Activated CD4-positive, alpha-beta T cell treated with anti-CD3 and anti-CD28 coated beads, Interleukin-2, amount 10 ng/mL, durations not matched to agents 7 days and 5 days (primary cell): ENCODE measurements around the gene HCRTR1. TPM values are rescaled to one million over a fixed set of nuclear protein-coding genes. Genes with fewer than 3 reads are reported as not detected.

ENCODE experiments used
- CTCF ChIA-PET: fragments of 350-600 bp; sonication (Branson Sonifier 250); formaldehyde crosslinking; loops from one replicate; lab custom pipeline; 2021; ENCODE audit warnings: antibody characterized with exemption; lab: Charles Lee
- POLR2A ChIA-PET: fragments of 350-600 bp; sonication (Branson Sonifier 250); formaldehyde crosslinking; loops from one replicate; lab custom pipeline; 2021; ENCODE audit warnings: antibody characterized with exemption; lab: Charles Lee
- DNase-seq: peaks from one replicate; pipeline ENCODE4 v3.0.0-alpha.2; 2020
- H3K27ac Mint-ChIP-seq: one replicate; pipeline ENCODE4 v1.8.0; 2021; ENCODE audit warnings: mild to moderate bottlenecking, moderate library complexity, mixed read lengths
- H3K27me3 Mint-ChIP-seq: one replicate; pipeline ENCODE4 v1.8.0; 2021; ENCODE audit warnings: mixed read lengths
- H3K36me3 Mint-ChIP-seq: one replicate; pipeline ENCODE4 v1.8.0; 2021; ENCODE audit warnings: low read depth, mixed read lengths
- H3K4me1 Mint-ChIP-seq: one replicate; pipeline ENCODE4 v1.8.0; 2021; ENCODE audit warnings: mixed read lengths
- H3K4me3 Mint-ChIP-seq: one replicate; pipeline ENCODE4 v1.8.0; 2021; ENCODE audit warnings: mild to moderate bottlenecking, moderate library complexity, mixed read lengths
- H3K9me3 Mint-ChIP-seq: one replicate; pipeline ENCODE4 v1.8.0; 2021; ENCODE audit warnings: mixed read lengths
- total RNA-seq, 2 experiments: library from RNA; stranded (reverse); gene quantifications; one replicate each; pipeline ENCODE4 v1.2.3, GENCODE V29; 2021

The HCRTR1 gene
- total RNA-seq, 2 experiments from 2014 or later = not detected

GRCh38 chr1:31620631-31621497 is 3.4 kb downstream of the HCRTR1 start:
- ChIA-PET CTCF (no interaction called here), POLR2A (no interaction called here)
- H3K27me3 Mint-ChIP-seq = peaks cover 23% of the 10 kb centered on the region
- H3K9me3 Mint-ChIP-seq = no peaks in the 10 kb centered on the region
- H3K4me3 Mint-ChIP-seq = no peak overlapping the region
- DNase-seq = no peak
- peaks cover 2% of the 10 kb centered on the region for H3K36me3 Mint-ChIP-seq
- H3K27ac Mint-ChIP-seq = no peak overlapping the region
- H3K4me1 Mint-ChIP-seq = peaks cover 12% of the 10 kb centered on the region

- Mint-ChIP-seq H3K27me3 (peaks cover 19% of the 10 kb centered on the region), H3K9me3 (no peaks in the 10 kb centered on the region), H3K4me3 (no peak overlapping the region), H3K27ac (no peak overlapping the region), H3K36me3 (peaks cover 2% of the 10 kb centered on the region), H3K4me1 (peaks cover 12% of the 10 kb centered on the region)
- DNase-seq = no peak
- ChIA-PET CTCF (no interaction called here), POLR2A (no interaction called here)
These were observed 4.0 kb downstream of the HCRTR1 start for GRCh38 chr1:31621498-31621820.

GRCh38 chr1:31621847-31622730 is 4.6 kb downstream of the HCRTR1 start:
- Mint-ChIP-seq H3K27ac (no peak overlapping the region), H3K9me3 (no peaks in the 10 kb centered on the region), H3K4me1 (peaks cover 12% of the 10 kb centered on the region), H3K4me3 (no peak overlapping the region), H3K36me3 (peaks cover 2% of the 10 kb centered on the region), H3K27me3 (peaks cover 12% of the 10 kb centered on the region)
- ChIA-PET CTCF (no interaction called here), POLR2A (no interaction called here)
- no peak for DNase-seq

GRCh38 chr1:31623365-31623764 is 5.9 kb downstream of the HCRTR1 start:
- Mint-ChIP-seq H3K9me3 (no peaks in the 10 kb centered on the region), H3K27me3 (peaks cover 8% of the 10 kb centered on the region), H3K4me1 (peaks cover 10% of the 10 kb centered on the region), H3K4me3 (no peak overlapping the region), H3K36me3 (peaks cover 2% of the 10 kb centered on the region), H3K27ac (no peak overlapping the region)
- no peak for DNase-seq
- POLR2A ChIA-PET = no interaction called here
- CTCF ChIA-PET = no interaction called here

- Mint-ChIP-seq H3K27ac (no peak overlapping the region), H3K4me1 (peaks cover 10% of the 10 kb centered on the region), H3K27me3 (peaks cover under 1% of the 10 kb centered on the region), H3K4me3 (no peak overlapping the region), H3K36me3 (peaks cover 6% of the 10 kb centered on the region), H3K9me3 (no peaks in the 10 kb centered on the region)
- DNase-seq = no peak
- ChIA-PET CTCF (interaction anchor here (0.8 kb wide), 1 partner anchor 9 kb away, joined by 3 read pairs; no protein-coding TSS in a partner anchor), POLR2A (no interaction called here)
These were observed 6.8 kb downstream of the HCRTR1 start for GRCh38 chr1:31624309-31624708.

- ChIA-PET POLR2A (no interaction called here), CTCF (interaction anchor here (0.8 kb wide), 1 partner anchor 8 kb away, joined by 3 read pairs; no protein-coding TSS in a partner anchor)
- no peaks in the 10 kb centered on the region for H3K27me3 Mint-ChIP-seq
These were observed 7.4 kb downstream of the HCRTR1 start for GRCh38 chr1:31624731-31625514.

GRCh38 chr1:31625561-31626222 is 8.2 kb downstream of the HCRTR1 start:
- peaks cover 10% of the 10 kb centered on the region for H3K4me1 Mint-ChIP-seq
- POLR2A ChIA-PET = interaction anchor here (0.6 kb wide), 1 partner anchor 15 kb away, joined by 7 read pairs; no protein-coding TSS in a partner anchor
- H3K9me3 Mint-ChIP-seq = no peaks in the 10 kb centered on the region
- DNase-seq = no peak
- peaks cover 10% of the 10 kb centered on the region for H3K36me3 Mint-ChIP-seq
- no peaks in the 10 kb centered on the region for H3K27me3 Mint-ChIP-seq
- CTCF ChIA-PET = interaction anchor here (0.6 to 2.6 kb wide), 2 partner anchors 12 to 992 kb away, joined by 4 to 12 read pairs; no protein-coding TSS in a partner anchor
- H3K27ac Mint-ChIP-seq = no peak overlapping the region
- H3K4me3 Mint-ChIP-seq = no peak overlapping the region

More at GRCh38 chr1:31624731-31625514, 7.4 kb downstream of the HCRTR1 start:
- Mint-ChIP-seq H3K36me3 (peaks cover 10% of the 10 kb centered on the region), H3K4me3 (no peak overlapping the region), H3K9me3 (no peaks in the 10 kb centered on the region), H3K4me1 (peaks cover 10% of the 10 kb centered on the region), H3K27ac (no peak overlapping the region)
- DNase-seq = no peak

- Mint-ChIP-seq H3K36me3 (peaks cover 10% of the 10 kb centered on the region), H3K4me1 (peaks cover 10% of the 10 kb centered on the region), H3K27me3 (no peaks in the 10 kb centered on the region), H3K9me3 (no peaks in the 10 kb centered on the region), H3K27ac (no peak overlapping the region), H3K4me3 (no peak overlapping the region)
- DNase-seq = no peak
- ChIA-PET POLR2A (interaction anchor here (0.6 kb wide), 1 partner anchor 14 kb away, joined by 7 read pairs; no protein-coding TSS in a partner anchor), CTCF (interaction anchor here (0.6 to 2.6 kb wide), 2 partner anchors 12 to 991 kb away, joined by 4 to 12 read pairs; no protein-coding TSS in a partner anchor)
These were observed 9.0 kb downstream of the HCRTR1 start for GRCh38 chr1:31626223-31627207.

GRCh38 chr1:31627301-31627929 is 9.9 kb downstream of the HCRTR1 start:
- Mint-ChIP-seq H3K9me3 (no peaks in the 10 kb centered on the region), H3K4me3 (no peak overlapping the region), H3K4me1 (peaks cover 10% of the 10 kb centered on the region), H3K27ac (no peak overlapping the region), H3K36me3 (peaks cover 12% of the 10 kb centered on the region), H3K27me3 (no peaks in the 10 kb centered on the region)
- no peak for DNase-seq
- ChIA-PET POLR2A (no interaction called here), CTCF (interaction anchor here (2.6 kb wide), 1 partner anchor 11 kb away, joined by 12 read pairs; no protein-coding TSS in a partner anchor)

GRCh38 chr1:31627930-31628559 is 10.6 kb downstream of the HCRTR1 start:
- H3K4me3 Mint-ChIP-seq = no peak overlapping the region
- peaks cover 17% of the 10 kb centered on the region for H3K36me3 Mint-ChIP-seq
- no peak overlapping the region for H3K27ac Mint-ChIP-seq
- ChIA-PET CTCF (interaction anchor here (2.6 kb wide), 1 partner anchor 10 kb away, joined by 12 read pairs; no protein-coding TSS in a partner anchor), POLR2A (no interaction called here)
- DNase-seq = no peak
- H3K4me1 Mint-ChIP-seq = peaks cover 10% of the 10 kb centered on the region
- H3K27me3 Mint-ChIP-seq = no peaks in the 10 kb centered on the region
- H3K9me3 Mint-ChIP-seq = no peaks in the 10 kb centered on the region
